Thymus (tissue), 11 donors: Measurements from ENCODE around the gene DROSHA. TPM values are rescaled to one million over a fixed set of nuclear protein-coding genes. Genes with fewer than 3 reads are reported as not detected.

Experiments
- DNase-seq, 9 donors: peaks; one replicate each; pipeline ENCODE4 v3.0.0-alpha.2; 2013; ENCODE audit warnings: low spot score in 9 of 9, low read depth in 6 of 9, missing footprints in 1 of 9
- H3K27ac ChIP-seq, 2 donors: one replicate each; pipeline ENCODE4 v1.5.1; 2013; ENCODE audit warnings: control low read depth in 1 of 2, low read depth in 1 of 2, low read length in 1 of 2, mild to moderate bottlenecking in 1 of 2, moderate library complexity in 1 of 2
- H3K27me3 ChIP-seq, 2 donors: one replicate each; pipeline ENCODE4 v1.5.1; 2013; ENCODE audit warnings: low read length in 1 of 2; ENCODE audit not compliant: control insufficient read depth in 2 of 2, insufficient read depth in 1 of 2
- H3K36me3 ChIP-seq, 2 donors: one replicate each; pipeline ENCODE4 v1.5.1; 2013; ENCODE audit warnings: low read length in 1 of 2, mild to moderate bottlenecking in 1 of 2, moderate library complexity in 1 of 2; ENCODE audit not compliant: control insufficient read depth in 2 of 2, insufficient read depth in 2 of 2
- H3K4me1 ChIP-seq, 2 donors: one replicate each; pipeline ENCODE4 v1.5.1; 2013; ENCODE audit warnings: low read length in 2 of 2; ENCODE audit not compliant: control insufficient read depth in 2 of 2, insufficient read depth in 2 of 2
- H3K4me3 ChIP-seq, 2 donors: one replicate each; pipeline ENCODE4 v1.5.1; 2013; ENCODE audit warnings: low read length in 2 of 2, control low read depth in 1 of 2, mild to moderate bottlenecking in 1 of 2
- H3K9me3 ChIP-seq, 2 donors: one replicate each; pipeline ENCODE4 v1.5.1; 2013; ENCODE audit warnings: low read length in 1 of 2, mild to moderate bottlenecking in 1 of 2; ENCODE audit not compliant: control insufficient read depth in 2 of 2, insufficient read depth in 1 of 2
- WGBS: extraction: QIAGEN DNeasy Blood & Tissue Kit; methylation state at CpG from one replicate; pipeline ENCODE4 v1.1.7; 2013; 5-methylcytosine and 5-hydroxymethylcytosine counted together
- polyA plus RNA-seq: library from polyadenylated mRNA; stranded (reverse); fragments of 200-250 nt; gene quantifications from one replicate; pipeline ENCODE4 v1.2.3, GENCODE V29; 2013
- total RNA-seq: library from RNA; stranded (reverse); fragments of 120-200 nt; gene quantifications from one replicate; pipeline ENCODE4 v1.2.4, GENCODE V29; 2013
- donor health status: healthy.

Gene DROSHA
- total and polyA plus RNA-seq, 2 donors, result 34.4 to 138 TPM

- no peaks in the 10 kb centered on the region for H3K4me1 ChIP-seq
- no peak overlapping the region for H3K27ac ChIP-seq
- H3K36me3 ChIP-seq, result peaks cover 0 to 30% of the 10 kb centered on the region in 2 donors
- H3K27me3 ChIP-seq, result no peaks in the 10 kb centered on the region
- no peak for DNase-seq
- H3K4me3 ChIP-seq, result no peak overlapping the region
- no peaks in the 10 kb centered on the region for H3K9me3 ChIP-seq
- 93% methylated on average over 4 of the region's 4 CpGs for WGBS
These were observed 104.7 kb downstream of the DROSHA start for GRCh38 chr5:31427013-31427723.

- Histone ChIP-seq H3K36me3 (peaks cover 12 to 49% of the 10 kb centered on the region in 2 donors), H3K27me3 (no peaks in the 10 kb centered on the region), H3K27ac (no peak overlapping the region), H3K4me1 (no peaks in the 10 kb centered on the region), H3K4me3 (no peak overlapping the region), H3K9me3 (no peaks in the 10 kb centered on the region)
- DNase-seq, result no peak
- 93% methylated on average over 7 of the region's 7 CpGs for WGBS
These were observed 109.9 kb downstream of the DROSHA start for GRCh38 chr5:31421806-31422586.

- no peak for DNase-seq
- Histone ChIP-seq H3K4me3 (no peak overlapping the region), H3K27me3 (no peaks in the 10 kb centered on the region), H3K36me3 (peaks cover 30 to 53% of the 10 kb centered on the region in 2 donors), H3K9me3 (no peaks in the 10 kb centered on the region), H3K27ac (no peak overlapping the region), H3K4me1 (peaks cover 0 to 2% of the 10 kb centered on the region in 2 donors)
- WGBS, result 98% methylated on average over 5 of the region's 5 CpGs
These were observed 114.4 kb downstream of the DROSHA start for GRCh38 chr5:31417512-31417911.

GRCh38 chr5:31416547-31416946, 115.3 kb downstream of the DROSHA start:
- DNase-seq, result no peak
- Histone ChIP-seq H3K4me1 (peaks cover 0 to 2% of the 10 kb centered on the region in 2 donors), H3K4me3 (no peak overlapping the region), H3K27ac (no peak overlapping the region), H3K9me3 (no peaks in the 10 kb centered on the region), H3K36me3 (peaks cover 30 to 52% of the 10 kb centered on the region in 2 donors), H3K27me3 (no peaks in the 10 kb centered on the region)
- WGBS, result 99% methylated on average over 3 of the region's 3 CpGs

DNA sequence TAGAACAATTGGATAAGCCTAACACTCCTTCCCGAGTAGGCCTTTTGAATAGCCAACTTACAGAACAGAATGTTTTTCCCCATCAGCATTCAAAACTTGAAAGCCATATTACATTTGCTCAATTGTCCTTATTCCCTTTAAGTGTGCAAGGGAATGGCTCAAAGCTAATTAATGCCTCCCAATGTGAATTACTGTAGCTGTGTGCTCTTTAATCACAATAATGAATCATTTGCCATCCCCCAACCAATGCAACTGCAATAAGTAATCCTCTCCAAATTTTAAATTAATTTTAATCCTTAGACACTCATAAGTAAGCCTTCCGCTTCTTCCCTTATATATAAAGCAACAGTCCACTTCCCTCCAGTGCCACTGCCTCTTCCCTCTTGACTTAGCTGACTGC, 115.9 kb downstream of the DROSHA start:
- Histone ChIP-seq H3K36me3 (peaks cover 30 to 53% of the 10 kb centered on the region in 2 donors), H3K27ac (no peak overlapping the region), H3K4me1 (peaks cover 0 to 2% of the 10 kb centered on the region in 2 donors)

GRCh38 chr5:31415009-31415923, 116.6 kb downstream of the DROSHA start:
- peaks cover 35 to 51% of the 10 kb centered on the region in 2 donors for H3K36me3 ChIP-seq
- H3K27ac ChIP-seq, result no peak overlapping the region
- no peaks in the 10 kb centered on the region for H3K27me3 ChIP-seq
- 94% methylated on average over 6 of the region's 6 CpGs for WGBS
- no peak for DNase-seq
- peaks cover 0 to 2% of the 10 kb centered on the region in 2 donors for H3K4me1 ChIP-seq
- no peaks in the 10 kb centered on the region for H3K9me3 ChIP-seq
- H3K4me3 ChIP-seq, result no peak overlapping the region

More for the DNA sequence above, 115.9 kb downstream of the DROSHA start:
- no peak overlapping the region for H3K4me3 ChIP-seq
- WGBS, result 99% methylated on average over 2 of the region's 2 CpGs
- no peak for DNase-seq
- no peaks in the 10 kb centered on the region for H3K27me3 ChIP-seq
- no peaks in the 10 kb centered on the region for H3K9me3 ChIP-seq

DNA sequence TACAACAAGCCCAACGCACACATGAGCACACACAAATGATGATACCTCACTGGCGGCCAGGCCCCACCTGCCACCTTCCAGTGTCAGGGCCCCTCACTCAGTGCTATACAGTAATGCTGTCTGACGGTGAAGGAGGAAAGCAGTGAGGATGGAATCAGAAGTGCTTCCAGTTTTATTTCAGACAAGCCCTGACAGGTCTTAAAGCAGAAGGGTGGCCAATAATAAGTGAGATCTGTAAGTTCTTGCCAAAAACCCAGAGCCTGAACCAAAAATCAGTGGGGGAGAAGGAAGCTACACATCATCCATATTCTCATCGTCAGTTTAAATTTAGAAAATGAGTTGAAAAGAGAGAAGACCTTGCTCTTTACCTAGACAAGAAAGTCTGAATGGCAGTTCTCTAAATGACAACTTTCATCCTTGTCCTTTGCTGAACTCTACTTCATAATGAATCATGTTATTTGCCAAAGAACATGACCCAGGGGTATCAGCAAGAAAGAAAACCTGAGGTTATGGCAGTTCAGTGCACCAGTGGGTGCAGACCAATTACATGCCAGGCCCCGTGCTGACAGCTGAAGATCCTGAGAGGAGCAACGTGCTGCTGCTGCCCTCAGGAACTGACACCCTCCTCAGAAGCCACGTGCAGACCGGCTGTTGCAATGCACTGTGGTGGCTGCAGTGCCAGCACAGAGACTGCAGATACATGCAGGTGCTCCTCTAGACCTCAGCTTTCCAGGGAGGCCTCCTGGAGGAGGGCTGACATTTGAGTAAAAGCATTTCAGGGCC, 118.7 kb downstream of the DROSHA start:
- Histone ChIP-seq H3K4me1 (peaks cover 0 to 2% of the 10 kb centered on the region in 2 donors), H3K9me3 (no peaks in the 10 kb centered on the region), H3K36me3 (peaks cover 32 to 51% of the 10 kb centered on the region in 2 donors), H3K27me3 (no peaks in the 10 kb centered on the region), H3K27ac (no peak overlapping the region), H3K4me3 (no peak overlapping the region)
- 95% methylated on average over 8 of the region's 8 CpGs for WGBS
- DNase-seq, result no peak

GRCh38 chr5:31412324-31412723, 119.6 kb downstream of the DROSHA start:
- no peak overlapping the region for H3K27ac ChIP-seq
- no peak for DNase-seq
- no peaks in the 10 kb centered on the region for H3K9me3 ChIP-seq
- no peak overlapping the region for H3K4me3 ChIP-seq
- peaks cover 0 to 2% of the 10 kb centered on the region in 2 donors for H3K4me1 ChIP-seq
- peaks cover 25 to 45% of the 10 kb centered on the region in 2 donors for H3K36me3 ChIP-seq
- WGBS, result 86% methylated on average over 1 of the region's 1 CpG
- no peaks in the 10 kb centered on the region for H3K27me3 ChIP-seq
